Stimulated activated naive B cell treated with anti-CD40 and anti-IgM and Interleukin-4, amounts not matched to agents 10 μg/mL and 1 μg/mL and 100 μg/mL, for 72 hours (primary cell): ENCODE measurements around the gene TGFBR2.

Experiments
- ATAC-seq, 2 donors: fragments of 150-1000 bp; cut with Tn5 transposase; replicated peaks; 2 replicates each; pipeline ENCODE4 v1.10.0; 2021; ENCODE audit warnings: moderate library complexity in 1 of 2
- DNase-seq: peaks from one replicate; pipeline ENCODE4 v3.0.0; 2021
- H3K27ac Mint-ChIP-seq: one replicate; pipeline ENCODE4 v1.8.0; 2022; ENCODE audit warnings: mild to moderate bottlenecking, mixed read lengths
- H3K27me3 Mint-ChIP-seq, 2 donors: one replicate each; pipeline ENCODE4 v1.8.0; 2022; ENCODE audit warnings: mixed read lengths in 2 of 2
- H3K36me3 Mint-ChIP-seq, 2 donors: one replicate each; pipeline ENCODE4 v1.8.0; 2022; ENCODE audit warnings: mixed read lengths in 2 of 2, mild to moderate bottlenecking in 1 of 2
- H3K4me1 Mint-ChIP-seq, 2 donors: one replicate each; pipeline ENCODE4 v1.8.0; 2022; ENCODE audit warnings: mixed read lengths in 2 of 2, mild to moderate bottlenecking in 1 of 2
- H3K4me3 Mint-ChIP-seq, 2 donors: one replicate each; pipeline ENCODE4 v1.8.0; 2022; ENCODE audit warnings: mild to moderate bottlenecking in 2 of 2, mixed read lengths in 2 of 2, moderate library complexity in 1 of 2
- H3K9me3 Mint-ChIP-seq, 2 donors: one replicate each; pipeline ENCODE4 v1.8.0; 2022; ENCODE audit warnings: mixed read lengths in 2 of 2, mild to moderate bottlenecking in 1 of 2

TGFBR2 gene

DNA sequence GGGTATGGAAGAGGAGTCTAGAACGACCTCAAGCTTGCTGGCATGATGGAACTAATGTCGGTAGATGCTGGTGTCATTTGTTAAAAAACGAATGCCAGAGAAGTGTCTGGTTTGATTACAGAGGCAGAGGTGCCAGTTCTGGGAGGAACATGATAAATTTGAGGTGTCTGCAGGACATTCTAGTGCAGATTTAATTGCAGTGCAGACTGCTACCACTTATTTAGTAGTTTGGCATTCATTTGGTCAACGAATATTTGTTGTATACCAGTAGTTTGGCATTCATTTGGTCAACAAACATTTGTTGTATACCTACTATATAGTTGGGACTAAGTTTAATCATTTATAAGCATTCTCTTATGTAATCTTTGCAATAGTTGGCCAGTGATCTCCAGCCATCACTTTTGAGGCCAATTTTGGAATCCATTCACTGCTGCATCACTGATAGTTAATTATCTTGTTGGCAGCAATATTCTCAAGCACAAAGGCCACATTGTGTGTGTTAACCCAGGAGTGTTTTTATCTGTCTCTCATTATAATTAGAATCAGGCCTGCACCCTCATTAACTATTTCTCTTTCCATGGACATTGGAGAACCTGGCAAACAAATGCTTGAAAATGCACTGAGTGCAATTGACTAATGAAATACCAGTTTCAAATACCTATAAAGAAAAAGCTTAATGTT is 19.5 kb upstream of the TGFBR2 start:
- Mint-ChIP-seq H3K9me3 (no peaks in the 10 kb centered on the region), H3K4me1 (peaks cover 0 to 7% of the 10 kb centered on the region in 2 donors), H3K4me3 (no peak overlapping the region), H3K27me3 (no peaks in the 10 kb centered on the region), H3K36me3 (no peaks in the 10 kb centered on the region), H3K27ac (no peak overlapping the region)
- ATAC-seq (no peak), DNase-seq (no peak)

DNA sequence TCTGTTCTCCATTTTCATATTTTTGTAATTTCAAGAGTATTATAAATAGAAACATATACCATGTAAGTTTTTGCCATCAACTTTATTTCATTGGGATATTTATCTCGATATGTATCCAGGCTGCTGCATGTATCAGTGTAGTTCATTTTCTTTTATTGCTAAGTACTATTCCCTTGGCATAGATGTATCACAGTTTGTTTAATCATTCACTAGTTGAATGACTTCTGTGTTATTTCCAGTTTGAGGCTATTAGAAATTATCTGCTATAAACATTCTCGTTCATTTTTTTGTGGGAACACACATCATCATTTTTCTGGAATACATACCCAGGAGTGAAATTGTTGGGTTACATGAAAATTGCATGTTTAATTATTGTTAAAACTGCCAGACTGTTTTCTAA is 18.5 kb upstream of the TGFBR2 start:
- Mint-ChIP-seq H3K27ac (no peak overlapping the region), H3K4me3 (no peak overlapping the region)
- no peak for ATAC-seq

DNA sequence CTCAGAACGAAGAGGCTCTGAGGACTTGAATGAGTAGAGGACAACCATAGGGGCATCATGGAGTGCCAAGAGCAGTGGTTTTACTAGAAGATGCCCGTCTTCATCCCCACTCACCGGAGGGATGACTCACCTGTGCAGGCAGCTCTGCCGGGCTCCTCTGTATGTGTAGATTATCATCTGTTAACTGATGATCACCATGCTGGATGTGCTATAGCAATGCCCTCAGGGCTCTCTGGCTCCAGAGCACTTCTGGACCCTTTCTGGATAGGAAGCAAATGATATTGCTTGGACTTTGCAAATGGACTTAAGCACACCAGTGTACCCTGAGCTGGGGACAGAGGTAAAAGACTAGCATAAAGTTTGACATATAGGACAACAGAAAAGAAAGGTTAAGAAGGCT is 10.2 kb upstream of the TGFBR2 start:
- Mint-ChIP-seq H3K27me3 (no peaks in the 10 kb centered on the region), H3K4me3 (no peak overlapping the region), H3K27ac (no peak overlapping the region), H3K9me3 (peaks cover 3 to 4% of the 10 kb centered on the region in 2 donors), H3K4me1 (peaks cover 13 to 36% of the 10 kb centered on the region in 2 donors), H3K36me3 (no peaks in the 10 kb centered on the region)
- no peak for ATAC-seq
- DNase-seq, result no peak

More for the DNA sequence above, 18.5 kb upstream of the TGFBR2 start:
- no peak for DNase-seq
- Mint-ChIP-seq H3K9me3 (no peaks in the 10 kb centered on the region), H3K4me1 (peaks cover 0 to 7% of the 10 kb centered on the region in 2 donors), H3K36me3 (no peaks in the 10 kb centered on the region), H3K27me3 (no peaks in the 10 kb centered on the region)

GRCh38 chr3:30597131-30597768 is 9.2 kb upstream of the TGFBR2 start:
- no peak for ATAC-seq
- Mint-ChIP-seq H3K9me3 (peaks cover 3 to 4% of the 10 kb centered on the region in 2 donors), H3K36me3 (peaks cover 0 to 2% of the 10 kb centered on the region in 2 donors), H3K4me3 (no peak overlapping the region), H3K4me1 (peaks cover 20 to 43% of the 10 kb centered on the region in 2 donors), H3K27me3 (no peaks in the 10 kb centered on the region), H3K27ac (no peak overlapping the region)
- no peak for DNase-seq

GRCh38 chr3:30597769-30598134 is 8.6 kb upstream of the TGFBR2 start:
- ATAC-seq (no peak), DNase-seq (no peak)
- Mint-ChIP-seq H3K27ac (no peak overlapping the region), H3K4me1 (peaks cover 20 to 46% of the 10 kb centered on the region in 2 donors), H3K27me3 (no peaks in the 10 kb centered on the region), H3K36me3 (peaks cover 0 to 2% of the 10 kb centered on the region in 2 donors), H3K9me3 (peaks cover 3 to 4% of the 10 kb centered on the region in 2 donors), H3K4me3 (no peak overlapping the region)

DNA sequence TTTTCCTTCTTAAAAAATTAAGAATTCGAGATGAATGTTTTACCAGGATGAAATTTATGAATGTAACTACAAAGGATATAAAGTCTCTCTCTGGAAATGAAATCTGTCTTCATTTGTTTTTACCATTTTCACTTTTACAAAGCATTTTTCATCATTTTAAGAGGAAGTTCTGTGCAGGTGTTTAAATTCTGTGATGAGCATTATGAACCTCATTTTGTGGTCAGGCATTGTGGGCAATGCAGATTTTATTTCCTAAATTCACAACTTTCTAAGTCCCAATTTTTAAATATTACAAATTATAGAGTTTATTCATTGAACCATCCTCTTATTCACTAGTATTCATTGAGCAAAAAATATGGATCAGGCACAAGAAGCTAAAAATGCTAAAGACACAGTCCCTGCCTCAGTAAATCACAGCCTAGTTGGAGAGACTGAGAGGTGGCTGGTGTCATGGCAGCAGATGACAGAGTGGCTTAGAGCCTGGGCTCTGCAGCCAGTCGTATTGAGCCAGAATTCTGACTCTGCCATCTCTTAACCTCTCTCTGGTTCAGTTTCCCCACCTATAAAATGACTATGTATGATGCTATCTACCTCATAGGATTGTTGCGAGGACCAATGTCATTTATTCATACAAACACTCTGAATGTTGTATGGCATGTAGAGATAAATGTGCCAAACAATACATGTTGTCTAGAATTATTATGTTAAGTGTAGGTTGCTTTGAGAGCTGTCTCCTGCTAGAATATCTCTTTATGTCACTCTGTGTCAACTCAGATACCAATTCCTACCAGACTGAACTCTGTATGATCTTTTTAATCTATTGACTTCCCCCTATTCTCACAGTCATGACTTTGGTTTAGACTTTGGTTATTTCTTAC is 7.5 kb upstream of the TGFBR2 start:
- Mint-ChIP-seq H3K4me3 (no peak overlapping the region), H3K27ac (peak overlapping the region; percentile 1), H3K4me1 (peaks cover 20 to 58% of the 10 kb centered on the region in 2 donors), H3K36me3 (peaks cover 0 to 2% of the 10 kb centered on the region in 2 donors), H3K27me3 (no peaks in the 10 kb centered on the region), H3K9me3 (peaks cover under 1 to 2% of the 10 kb centered on the region in 2 donors)
- ATAC-seq (peak; percentile 81 to 87), DNase-seq (no peak)

DNA sequence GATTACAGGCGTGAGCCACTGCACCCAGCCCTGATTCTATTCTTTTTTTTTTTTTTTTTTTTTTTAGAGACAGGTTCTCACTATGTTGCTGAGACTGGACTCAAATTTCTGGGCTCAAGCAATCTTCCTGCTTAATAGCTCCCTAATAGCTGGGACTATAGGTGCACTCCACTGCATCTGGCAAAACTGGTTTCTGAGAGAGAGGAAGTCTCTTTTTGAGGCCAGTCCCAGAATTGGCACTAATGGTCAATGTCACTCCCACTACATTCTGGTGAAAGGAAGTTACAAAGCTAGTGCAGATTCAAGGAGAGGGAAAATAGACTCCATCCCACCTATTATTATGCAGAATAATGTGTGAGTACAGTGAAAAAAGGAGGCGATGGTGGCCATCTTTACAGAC is 5.8 kb upstream of the TGFBR2 start:
- no peak for DNase-seq
- Mint-ChIP-seq H3K27ac (no peak overlapping the region), H3K36me3 (peaks cover 0 to 2% of the 10 kb centered on the region in 2 donors), H3K27me3 (no peaks in the 10 kb centered on the region), H3K4me3 (no peak overlapping the region), H3K9me3 (no peaks in the 10 kb centered on the region), H3K4me1 (peaks cover 34 to 74% of the 10 kb centered on the region in 2 donors)
- no peak for ATAC-seq

DNA sequence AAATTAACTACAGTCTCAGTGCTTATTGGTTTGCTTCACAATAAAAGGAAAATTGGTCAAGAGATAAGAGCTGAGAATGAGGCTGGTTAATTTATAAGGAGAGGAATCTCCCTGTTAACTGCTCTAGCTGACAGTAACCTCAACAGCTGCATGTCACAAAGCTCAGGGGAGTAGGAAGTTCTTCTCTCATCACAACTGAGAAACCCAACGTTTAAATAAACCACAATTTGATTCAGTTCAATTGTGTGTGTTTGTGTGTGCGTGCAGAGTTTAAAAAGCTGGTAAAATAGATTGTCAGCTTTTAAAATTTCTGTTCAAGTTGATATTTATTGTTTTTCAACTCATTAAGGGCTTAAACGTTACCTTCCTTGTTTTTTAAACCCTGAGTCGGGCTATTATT is 3.5 kb upstream of the TGFBR2 start:
- Mint-ChIP-seq H3K36me3 (peaks cover 2 to 6% of the 10 kb centered on the region in 2 donors), H3K4me3 (peak overlapping the region in 1 of 2 donors; percentile 19), H3K4me1 (peaks cover 41 to 72% of the 10 kb centered on the region in 2 donors), H3K9me3 (no peaks in the 10 kb centered on the region), H3K27me3 (no peaks in the 10 kb centered on the region), H3K27ac (no peak overlapping the region)
- ATAC-seq (peak in 1 of 2 donors; percentile 15), DNase-seq (no peak)

DNA sequence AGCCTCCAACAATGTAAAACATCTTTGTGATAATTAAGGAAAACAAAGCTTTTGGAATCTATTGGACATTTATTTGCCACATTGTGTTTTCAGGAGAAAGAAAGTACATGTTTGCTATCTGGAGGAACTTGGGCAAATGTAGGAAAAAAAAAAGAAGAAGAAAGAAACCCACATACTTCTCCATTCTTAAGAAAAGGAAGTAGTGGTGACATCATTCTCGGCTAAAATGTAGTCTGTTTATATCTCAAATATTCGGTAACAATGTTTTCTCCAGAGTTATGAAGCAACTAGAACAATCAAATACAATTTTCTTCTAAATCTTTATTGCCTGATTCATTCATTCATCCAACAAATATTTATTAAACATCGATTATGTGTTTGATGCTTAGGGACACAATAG is 2.3 kb upstream of the TGFBR2 start:
- Mint-ChIP-seq H3K4me1 (peaks cover 42 to 68% of the 10 kb centered on the region in 2 donors), H3K9me3 (no peaks in the 10 kb centered on the region), H3K27ac (peak overlapping the region; percentile 83), H3K27me3 (no peaks in the 10 kb centered on the region), H3K4me3 (peak overlapping the region; percentile 76 to 97), H3K36me3 (peaks cover 5 to 12% of the 10 kb centered on the region in 2 donors)
- DNase-seq (no peak), ATAC-seq (no peak)

GRCh38 chr3:30604558-30604957 is 1.8 kb upstream of the TGFBR2 start:
- Mint-ChIP-seq H3K36me3 (peaks cover 5 to 13% of the 10 kb centered on the region in 2 donors), H3K4me3 (peak overlapping the region; percentile 76 to 97), H3K4me1 (peaks cover 38 to 65% of the 10 kb centered on the region in 2 donors), H3K9me3 (no peaks in the 10 kb centered on the region), H3K27me3 (no peaks in the 10 kb centered on the region), H3K27ac (peak overlapping the region; percentile 83)
- ATAC-seq (no peak), DNase-seq (no peak)

DNA sequence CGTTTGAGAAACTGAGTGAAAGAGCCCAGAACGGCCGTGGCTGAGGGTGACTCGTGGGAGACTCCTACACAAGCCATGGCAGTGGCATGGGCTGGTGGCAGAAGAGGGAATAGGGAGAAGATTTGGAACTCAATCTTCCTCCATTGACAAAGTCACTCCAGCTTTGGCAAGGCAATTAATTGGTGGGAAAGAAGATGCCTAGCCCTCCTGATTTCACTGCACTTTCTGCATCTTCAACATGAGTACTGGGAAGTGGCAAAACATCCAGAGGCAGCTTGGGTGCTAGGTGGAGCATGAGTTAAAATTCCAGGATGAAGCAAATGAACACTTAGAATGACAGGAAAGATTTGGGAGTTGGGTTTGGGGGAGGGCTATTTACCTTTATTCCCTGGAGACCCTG is 1.4 kb upstream of the TGFBR2 start:
- Mint-ChIP-seq H3K36me3 (peaks cover 9 to 17% of the 10 kb centered on the region in 2 donors), H3K27me3 (no peaks in the 10 kb centered on the region), H3K9me3 (no peaks in the 10 kb centered on the region), H3K4me1 (peaks cover 41 to 65% of the 10 kb centered on the region in 2 donors), H3K27ac (peak overlapping the region; percentile 83), H3K4me3 (peak overlapping the region; percentile 76 to 97)
- ATAC-seq (no peak), DNase-seq (no peak)

GRCh38 chr3:30605706-30606300 is 598 bp upstream of the TGFBR2 start:
- Mint-ChIP-seq H3K4me3 (peak overlapping the region; percentile 88 to 97), H3K9me3 (no peaks in the 10 kb centered on the region), H3K36me3 (peaks cover 9 to 19% of the 10 kb centered on the region in 2 donors), H3K4me1 (peaks cover 45 to 65% of the 10 kb centered on the region in 2 donors), H3K27me3 (no peaks in the 10 kb centered on the region), H3K27ac (peak overlapping the region; percentile 95)
- ATAC-seq (no peak), DNase-seq (no peak)

DNA sequence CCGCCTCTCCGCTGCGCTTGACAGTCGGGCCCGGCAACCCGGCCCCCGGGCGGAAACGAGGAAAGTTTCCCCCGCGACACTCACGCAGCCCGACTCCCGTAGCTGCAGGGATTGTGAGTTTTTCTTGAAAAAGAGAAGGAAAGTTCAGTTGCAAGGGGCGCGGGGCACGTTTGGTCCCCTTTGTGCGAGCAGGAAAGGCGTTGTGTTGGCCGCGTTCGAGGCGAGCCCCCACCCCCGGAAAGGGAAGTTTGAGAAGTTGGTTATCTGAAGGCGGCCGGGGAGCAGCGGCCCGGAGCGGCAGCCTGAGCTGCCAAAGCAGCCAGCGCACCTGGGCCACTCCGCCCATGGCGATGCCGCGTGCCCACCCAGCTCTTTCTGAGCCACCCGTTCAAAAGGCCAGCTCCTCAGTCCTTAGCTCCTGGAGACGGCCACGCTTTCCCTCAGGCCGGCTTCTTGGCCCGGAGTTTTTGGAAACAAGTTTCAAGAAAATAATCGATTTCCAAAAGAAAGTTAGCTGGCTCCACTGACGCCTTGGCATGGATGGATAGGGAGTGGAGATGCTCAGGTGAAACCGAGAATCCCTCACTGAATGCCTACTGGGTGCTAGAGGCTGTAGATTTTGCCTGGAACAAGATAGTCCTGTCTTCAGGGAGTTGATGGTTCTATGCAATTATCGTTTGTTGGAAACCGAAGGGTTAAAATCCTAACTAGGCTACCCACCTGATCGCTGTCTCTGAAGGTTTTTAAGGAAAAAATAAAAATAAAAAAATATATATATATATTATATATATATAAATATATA is 832 bp downstream of the TGFBR2 start:
- Mint-ChIP-seq H3K9me3 (no peaks in the 10 kb centered on the region), H3K27me3 (no peaks in the 10 kb centered on the region), H3K36me3 (peaks cover 12 to 27% of the 10 kb centered on the region in 2 donors), H3K4me3 (peak overlapping the region; percentile 88 to 97), H3K4me1 (peaks cover 44 to 69% of the 10 kb centered on the region in 2 donors), H3K27ac (peak overlapping the region; percentile 94)
- peak; percentile 79 for DNase-seq
- peak; percentile 63 to 67 for ATAC-seq
